Activated B cell treated with CpG ODN at 0.5 μM for 24 hours (primary cell): ENCODE data around the gene MYMK. TPM values are rescaled to one million over a fixed set of nuclear protein-coding genes. Genes with fewer than 3 reads are reported as not detected.

Source experiments
- ATAC-seq: fragments of 200-7000 bp; cut with Tn5 transposase; one replicate; pipeline ENCODE4 v1.10.0; 2021; ENCODE audit warnings: low read depth, mild to moderate bottlenecking, moderate library complexity
- CTCF ChIA-PET: fragments of 350-600 bp; sonication (Branson Sonifier 250); formaldehyde crosslinking; loops from one replicate; lab custom pipeline; 2021; ENCODE audit warnings: antibody characterized with exemption; lab: Charles Lee
- POLR2A ChIA-PET: fragments of 350-600 bp; sonication (Branson Sonifier 250); formaldehyde crosslinking; loops from one replicate; lab custom pipeline; 2021; ENCODE audit warnings: antibody characterized with exemption; lab: Charles Lee
- DNase-seq: peaks from one replicate; pipeline ENCODE4 v3.0.0; 2022
- H3K27ac Mint-ChIP-seq: one replicate; pipeline ENCODE4 v1.8.0; 2020; ENCODE audit warnings: mixed read lengths
- H3K27me3 Mint-ChIP-seq: one replicate; pipeline ENCODE4 v1.8.0; 2021; ENCODE audit warnings: mixed read lengths
- H3K36me3 Mint-ChIP-seq: one replicate; pipeline ENCODE4 v1.8.0; 2021; ENCODE audit warnings: low read depth, mixed read lengths
- H3K4me1 Mint-ChIP-seq: one replicate; pipeline ENCODE4 v1.8.0; 2021; ENCODE audit warnings: mixed read lengths
- H3K4me3 Mint-ChIP-seq: one replicate; pipeline ENCODE4 v1.8.0; 2020; ENCODE audit warnings: mild to moderate bottlenecking, mixed read lengths
- H3K9me3 Mint-ChIP-seq: one replicate; pipeline ENCODE4 v1.8.0; 2020; ENCODE audit warnings: mixed read lengths
- CTCF ChIP-seq: fragments of 200-600 bp; IDR thresholded peaks from one replicate; pipeline ENCODE4 v1.8.0; 2022; ENCODE audit warnings: antibody characterized with exemption, mild to moderate bottlenecking
- intact Hi-C: fragments of 100-400 bp; cut with micrococcal nuclease; formaldehyde crosslinking; loops from one replicate; pipeline ENCODE4 v1.15.1; 2024
- total RNA-seq: library from RNA; stranded (reverse); gene quantifications from 2 replicates; pipeline ENCODE4 v1.2.3, GENCODE V29; 2022

Gene MYMK
- total RNA-seq, 1 donor from 2014 or later, result not detected

- intact Hi-C loops, result no loop called here
- H3K4me3 Mint-ChIP-seq, result no peak overlapping the region
- peaks cover 21% of the 10 kb centered on the region for H3K27me3 Mint-ChIP-seq
- H3K36me3 Mint-ChIP-seq, result no peaks in the 10 kb centered on the region
- no peak for TF ChIP-seq CTCF
- ATAC-seq (no peak), DNase-seq (no peak)
- POLR2A ChIA-PET, result no interaction called here
- H3K27ac Mint-ChIP-seq, result no peak overlapping the region
- H3K9me3 Mint-ChIP-seq, result peaks cover 5% of the 10 kb centered on the region
- CTCF ChIA-PET, result no interaction called here
- H3K4me1 Mint-ChIP-seq, result no peaks in the 10 kb centered on the region
These were observed 16.7 kb downstream of the MYMK start for GRCh38 chr9:133508046-133508445.

- no peaks in the 10 kb centered on the region for H3K4me1 Mint-ChIP-seq
These were observed 17.4 kb downstream of the MYMK start for GRCh38 chr9:133507246-133507965.

GRCh38 chr9:133506653-133507038 is 18.1 kb downstream of the MYMK start:
- CTCF ChIA-PET, result no interaction called here
- POLR2A ChIA-PET, result no interaction called here
- TF ChIP-seq CTCF, result no peak
- Mint-ChIP-seq H3K27ac (no peak overlapping the region), H3K4me3 (no peak overlapping the region), H3K9me3 (peaks cover 13% of the 10 kb centered on the region), H3K4me1 (no peaks in the 10 kb centered on the region), H3K27me3 (peaks cover 21% of the 10 kb centered on the region), H3K36me3 (no peaks in the 10 kb centered on the region)
- no peak for DNase-seq
- intact Hi-C loops, result no loop called here
- no peak for ATAC-seq

More at GRCh38 chr9:133507246-133507965, 17.4 kb downstream of the MYMK start:
- POLR2A ChIA-PET, result no interaction called here
- CTCF ChIA-PET, result no interaction called here
- no peak for TF ChIP-seq CTCF
- ATAC-seq, result no peak
- Mint-ChIP-seq H3K4me3 (no peak overlapping the region), H3K9me3 (peaks cover 9% of the 10 kb centered on the region), H3K36me3 (no peaks in the 10 kb centered on the region), H3K27me3 (peaks cover 21% of the 10 kb centered on the region), H3K27ac (no peak overlapping the region)
- intact Hi-C loops, result no loop called here
- no peak for DNase-seq

GRCh38 chr9:133505901-133506652 is 18.7 kb downstream of the MYMK start:
- DNase-seq (no peak), ATAC-seq (no peak)
- CTCF ChIA-PET, result no interaction called here
- Mint-ChIP-seq H3K4me3 (no peak overlapping the region), H3K4me1 (no peaks in the 10 kb centered on the region), H3K36me3 (no peaks in the 10 kb centered on the region), H3K9me3 (peaks cover 19% of the 10 kb centered on the region), H3K27ac (no peak overlapping the region), H3K27me3 (peaks cover 21% of the 10 kb centered on the region)
- TF ChIP-seq CTCF, result no peak
- POLR2A ChIA-PET, result no interaction called here
- intact Hi-C loops, result no loop called here

- Mint-ChIP-seq H3K36me3 (no peaks in the 10 kb centered on the region), H3K9me3 (peaks cover 20% of the 10 kb centered on the region), H3K4me1 (no peaks in the 10 kb centered on the region), H3K27ac (no peak overlapping the region), H3K4me3 (no peak overlapping the region), H3K27me3 (peaks cover 21% of the 10 kb centered on the region)
- CTCF ChIA-PET, result no interaction called here
- no peak for DNase-seq
- POLR2A ChIA-PET, result no interaction called here
- intact Hi-C loops, result no loop called here
- no peak for TF ChIP-seq CTCF
- no peak for ATAC-seq
These were observed 19.5 kb downstream of the MYMK start for GRCh38 chr9:133505186-133505830.
